ENCODE results near the gene SHISAL1.

Gene SHISAL1

GRCh38 chr22:44277386-44278135 is 35.2 kb downstream of the SHISAL1 start:
- no peak for DNase-seq (ENCODE audit: low spot score)

DNA sequence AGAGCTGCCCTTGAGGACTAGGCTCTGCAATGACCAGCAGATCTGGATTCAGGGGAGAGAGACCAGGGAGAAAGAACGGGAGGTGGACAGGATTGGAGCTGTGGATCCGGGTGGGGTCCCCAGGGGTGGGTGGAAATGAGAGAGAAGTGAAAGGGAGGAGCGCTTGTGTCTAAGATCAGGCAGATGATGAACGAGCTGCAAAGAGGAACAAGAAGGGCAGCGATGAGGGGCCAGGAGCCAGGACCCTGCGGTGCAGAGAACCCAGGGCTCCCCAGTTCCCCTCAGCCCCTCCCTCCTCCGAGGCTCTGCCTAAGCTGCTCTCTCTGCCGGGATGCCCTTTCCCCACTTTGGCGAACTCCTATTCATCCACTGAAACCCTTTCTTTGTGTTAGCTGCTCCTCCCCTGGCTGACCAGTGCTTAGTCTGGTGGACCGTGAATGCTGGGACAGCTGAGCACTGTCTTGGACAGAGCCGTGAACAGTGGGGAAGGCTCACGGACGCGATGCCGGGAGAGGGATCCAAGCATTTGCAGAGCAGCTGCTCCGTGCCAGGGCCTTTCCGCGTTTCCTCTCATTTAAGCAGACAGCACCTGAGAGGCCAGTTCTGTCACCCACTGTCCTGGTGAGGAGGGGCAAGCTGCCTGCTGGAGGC is 35.9 kb downstream of the SHISAL1 start:
- no peak for DNase-seq (ENCODE audit: low spot score)

GRCh38 chr22:44276041-44276440 is 36.7 kb downstream of the SHISAL1 start:
- DNase-seq (ENCODE audit: low spot score), result no peak

- no peak for DNase-seq (ENCODE audit: low spot score)
Measured at GRCh38 chr22:44275631-44275995, 37.1 kb downstream of the SHISAL1 start.

- no peak for DNase-seq (ENCODE audit: low spot score)
Measured at GRCh38 chr22:44274918-44275630, 37.7 kb downstream of the SHISAL1 start.

DNA sequence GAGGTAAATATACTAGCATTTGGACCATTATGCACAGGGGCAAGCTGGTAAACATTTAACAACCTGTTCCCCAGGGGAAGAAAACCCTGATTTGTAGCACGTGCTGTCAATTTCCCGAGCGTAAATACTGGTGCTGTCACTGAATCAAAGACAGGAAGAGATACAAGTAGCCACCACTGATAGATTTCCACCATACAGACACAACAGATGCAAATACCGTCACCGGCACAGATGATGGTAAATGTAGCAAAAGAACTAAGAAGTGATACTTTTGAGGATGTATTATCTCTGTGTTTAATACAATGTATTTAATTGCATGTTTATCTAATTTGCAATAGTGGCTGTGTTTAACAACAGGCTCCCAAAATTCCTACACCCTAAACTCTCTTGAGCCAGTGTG is 39.6 kb downstream of the SHISAL1 start:
- no peak for DNase-seq (ENCODE audit: low spot score)

GRCh38 chr22:44272401-44272771 is 40.4 kb downstream of the SHISAL1 start:
- no peak for DNase-seq (ENCODE audit: low spot score)

DNA sequence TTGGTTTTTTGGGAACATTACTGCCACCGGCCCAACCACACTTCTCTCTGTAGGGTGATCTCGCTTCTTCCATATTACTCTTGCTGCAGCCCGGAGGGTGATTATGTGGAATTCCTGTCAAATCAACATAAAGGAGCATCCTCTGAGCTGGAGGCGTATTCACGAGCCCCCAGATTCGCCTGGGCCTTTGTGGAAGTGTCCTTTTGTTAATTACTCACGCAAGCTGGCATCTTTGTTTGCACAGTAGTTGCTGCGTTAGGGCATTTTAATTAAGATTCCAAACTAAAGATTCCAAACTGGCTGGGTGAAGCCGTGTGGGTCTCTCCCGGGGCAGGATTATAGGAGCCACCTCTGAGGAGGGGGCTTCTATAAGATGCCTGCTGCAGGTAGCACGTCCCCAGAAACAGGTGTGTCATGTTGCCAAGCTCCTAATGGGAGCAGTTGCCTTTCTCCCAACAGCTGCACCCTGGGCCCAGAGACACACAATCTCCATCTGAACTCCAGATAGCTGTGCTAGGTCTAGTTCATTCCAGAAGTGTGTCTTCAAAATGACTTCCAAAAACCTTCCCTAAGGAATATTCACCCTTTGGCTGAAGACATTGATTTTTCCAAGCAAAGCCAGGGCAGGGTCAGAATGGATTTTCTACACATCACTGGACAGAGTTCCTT is 40.9 kb downstream of the SHISAL1 start:
- no peak for DNase-seq (ENCODE audit: low spot score)

- DNase-seq (ENCODE audit: low spot score), result no peak
Measured at GRCh38 chr22:44271010-44271500, 41.7 kb downstream of the SHISAL1 start.

DNA sequence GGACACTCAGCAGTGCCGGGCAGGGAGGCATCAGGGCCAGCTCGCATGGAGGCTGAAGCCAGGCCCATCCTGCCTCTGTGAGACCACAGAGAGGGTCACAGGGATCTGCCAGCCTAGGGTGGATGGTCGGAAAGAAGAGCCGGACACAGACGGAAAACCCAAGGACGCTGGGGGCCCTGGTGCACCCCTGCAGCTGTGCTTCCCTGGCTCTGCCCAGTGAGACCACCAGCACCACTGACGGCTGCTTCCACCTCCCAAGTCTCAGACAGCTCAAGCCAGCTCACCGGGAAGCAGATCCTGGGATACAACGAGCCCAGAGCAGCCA is 42.2 kb downstream of the SHISAL1 start:
- no peak for DNase-seq (ENCODE audit: low spot score)

DNA sequence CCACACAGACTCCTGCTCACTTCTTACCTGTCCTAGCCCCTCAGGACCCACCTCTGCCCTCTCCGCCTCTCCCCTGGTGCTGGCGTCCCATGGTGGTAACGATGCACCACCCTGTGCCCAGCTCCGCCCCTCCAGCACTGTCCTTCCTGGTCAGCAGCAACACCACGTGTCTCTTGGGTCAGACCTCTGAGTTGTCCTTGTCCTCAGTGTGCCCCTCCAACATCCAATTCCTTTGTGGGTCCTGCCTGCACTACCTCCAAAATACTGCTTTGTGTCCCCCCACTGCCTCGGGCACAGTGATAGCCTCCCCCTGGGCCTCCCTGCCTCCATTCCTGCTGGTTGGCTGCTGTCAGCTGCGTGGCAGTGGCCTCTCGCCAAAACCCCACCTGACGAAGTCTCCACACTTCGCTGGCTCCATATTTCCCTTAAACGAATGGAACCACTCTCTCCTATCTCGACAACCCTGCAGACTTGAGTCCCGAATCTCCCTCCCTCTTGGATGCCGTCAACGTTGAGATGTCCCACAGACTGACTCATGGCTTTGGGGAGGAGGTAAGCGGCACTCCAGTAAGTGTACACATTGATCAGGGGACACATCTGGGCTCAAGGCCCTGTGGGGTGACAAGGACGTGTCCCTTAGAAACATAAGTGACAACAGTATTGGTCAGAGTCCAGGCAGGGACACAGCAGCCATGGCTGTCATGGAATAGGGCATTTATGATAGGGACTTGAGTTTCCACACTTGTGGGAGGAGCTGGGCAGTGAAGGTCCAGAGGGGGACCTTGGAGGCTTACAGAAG is 42.8 kb downstream of the SHISAL1 start:
- DNase-seq (ENCODE audit: low spot score), result no peak

DNA sequence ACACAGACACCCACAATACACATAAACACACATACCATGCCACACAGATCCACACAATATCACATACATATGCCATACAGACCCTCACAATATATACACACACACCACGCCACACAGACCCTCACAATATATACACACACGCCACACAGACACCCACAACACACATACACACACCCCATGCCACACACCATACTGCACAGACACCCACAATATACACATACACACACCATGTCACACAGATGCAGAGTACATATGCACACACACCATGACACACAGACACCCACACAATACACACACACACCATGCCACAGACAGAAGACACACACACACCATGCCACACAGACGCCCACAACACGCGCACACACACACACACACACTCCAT is 43.6 kb downstream of the SHISAL1 start:
- no peak for DNase-seq (ENCODE audit: low spot score)

- no peak for DNase-seq (ENCODE audit: low spot score)
Measured at GRCh38 chr22:44268431-44269116, 44.2 kb downstream of the SHISAL1 start.

GRCh38 chr22:44267856-44268255 is 44.9 kb downstream of the SHISAL1 start:
- no peak for DNase-seq (ENCODE audit: low spot score)

DNA sequence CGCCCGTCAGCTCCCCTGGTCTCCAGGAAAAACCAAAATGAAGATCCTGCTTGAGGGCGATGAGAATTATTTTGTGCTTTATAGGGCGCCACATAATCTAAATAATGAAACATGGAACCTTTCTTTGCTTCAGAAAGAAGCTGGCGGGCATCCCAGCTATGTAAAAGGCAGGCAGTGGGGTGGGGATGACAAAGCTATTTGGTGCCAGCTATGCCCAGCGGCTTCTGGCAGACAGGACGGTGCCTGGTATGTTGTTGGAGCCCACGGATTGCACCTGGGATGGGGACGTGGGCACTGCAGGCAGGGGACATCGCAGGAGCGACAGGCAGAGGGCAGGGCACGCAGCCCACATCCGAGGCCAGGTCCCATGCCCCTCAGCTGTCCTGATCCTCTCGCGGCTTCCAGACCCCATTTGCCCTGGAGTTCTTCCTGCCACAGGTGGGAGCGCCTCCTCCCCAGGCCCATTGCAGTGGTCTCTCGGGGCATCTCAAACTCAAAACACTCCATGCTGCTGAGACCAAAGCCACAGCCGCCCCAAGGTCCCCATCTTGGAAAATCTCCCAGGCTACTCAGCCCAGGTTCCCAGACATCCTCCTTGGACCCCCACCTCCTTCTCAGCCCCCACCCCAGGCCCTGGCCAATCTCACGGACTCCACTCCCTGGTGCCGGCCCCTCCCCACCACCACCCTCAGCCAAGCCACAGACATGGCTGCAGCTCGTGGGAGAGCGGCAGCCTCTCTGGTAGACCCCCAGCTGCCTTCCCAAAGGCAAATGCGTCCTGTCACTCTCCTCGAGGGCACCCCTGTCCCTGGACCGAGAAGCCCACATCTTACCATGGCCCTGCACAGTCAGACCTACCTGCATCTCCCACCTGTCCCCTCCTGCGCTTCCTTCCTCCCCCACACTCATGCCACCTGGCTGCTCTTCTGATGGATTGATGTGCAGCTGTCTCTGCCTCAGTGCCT is 45.7 kb downstream of the SHISAL1 start:
- DNase-seq (ENCODE audit: low spot score), result no peak

GRCh38 chr22:44263547-44263946 is 49.2 kb downstream of the SHISAL1 start:
- DNase-seq (ENCODE audit: low spot score), result no peak

DNA sequence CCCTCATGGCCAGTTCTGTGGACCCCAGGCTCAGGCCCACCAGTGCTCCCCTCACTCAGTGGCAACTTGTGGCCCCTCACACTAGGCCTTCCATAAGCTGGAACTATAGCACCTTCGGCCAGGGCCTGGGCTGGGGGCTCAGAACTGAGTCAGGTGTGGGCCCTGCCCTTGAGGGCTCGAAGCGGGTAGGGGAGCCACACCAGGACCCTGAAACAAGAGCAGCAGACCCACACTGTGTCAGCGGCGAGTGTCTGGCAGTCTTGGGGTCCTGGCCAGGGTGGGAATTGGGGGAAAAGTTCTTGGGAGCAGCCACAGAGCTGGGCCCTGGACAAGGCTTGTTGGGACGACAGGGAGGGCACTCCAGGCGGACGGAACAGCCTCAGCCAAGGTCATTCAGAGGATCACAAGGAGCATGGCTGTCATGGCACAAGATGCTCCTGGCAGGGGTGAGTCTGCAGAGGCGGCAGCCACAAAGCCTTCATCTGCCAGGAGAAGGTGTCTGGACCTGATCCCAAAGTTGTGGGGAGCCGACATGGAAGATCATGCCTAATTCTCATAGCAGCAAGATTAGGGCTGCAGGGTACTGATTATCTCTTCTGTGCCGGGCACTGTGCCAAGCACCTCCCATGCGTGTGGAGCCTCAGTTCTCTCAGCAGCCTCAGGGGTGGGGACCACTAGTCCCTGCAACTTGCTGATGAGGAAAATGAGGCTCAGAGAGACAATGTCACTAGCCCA is 50.7 kb downstream of the SHISAL1 start:
- no peak for DNase-seq (ENCODE audit: low spot score)

DNA sequence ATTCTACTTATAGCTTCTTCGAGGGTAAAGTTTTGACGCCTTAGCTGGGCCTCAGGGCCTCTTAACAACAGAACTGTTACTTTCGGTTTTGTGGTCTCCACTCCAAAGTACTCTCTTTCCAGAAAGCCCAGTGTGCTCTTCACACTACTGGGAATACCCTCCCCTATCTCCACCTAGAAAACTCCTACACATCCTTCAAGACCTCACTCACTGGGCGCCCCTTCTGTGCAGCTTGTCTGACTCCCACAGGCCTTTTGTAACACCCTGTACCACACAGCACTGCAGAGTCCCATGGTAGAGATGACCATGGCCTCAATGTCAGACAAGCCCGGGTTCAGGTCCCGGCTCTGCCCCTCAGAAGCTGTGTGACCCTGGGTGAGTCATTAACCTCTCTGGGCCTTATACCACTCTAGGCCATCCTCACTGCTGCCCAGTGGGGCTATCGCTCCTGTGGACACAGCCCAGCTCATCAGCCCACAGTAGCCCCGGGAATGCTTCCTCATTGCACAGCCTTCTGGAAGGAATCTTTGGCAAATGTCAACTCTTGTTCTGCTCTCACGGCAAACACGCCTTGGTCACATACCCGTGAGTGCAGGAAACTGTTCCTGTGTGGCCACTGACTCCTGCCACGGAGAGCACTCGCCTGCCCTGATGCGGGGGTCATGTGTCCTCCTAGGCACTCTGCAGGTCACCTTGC is 51.4 kb downstream of the SHISAL1 start:
- DNase-seq (ENCODE audit: low spot score), result no peak

Data from RKO (cell line).